Brain microvascular endothelial cell (primary cell): ENCODE measurements around the gene RUNDC3A.

ENCODE experiments used
- DNase-seq: peaks from one replicate; pipeline ENCODE4 v3.0.0-alpha.2; 2020
- H3K27ac ChIP-seq: fragments of 250-450 bp; sonication (Bioruptor Pico); 2 replicates; pipeline ENCODE4 v1.5.1; 2020; ENCODE audit warnings: mild to moderate bottlenecking, moderate library complexity
- H3K27me3 ChIP-seq: fragments of 250-450 bp; sonication (Bioruptor Pico); replicated peaks from 2 replicates; pipeline ENCODE4 v1.5.1; 2020; ENCODE audit warnings: mild to moderate bottlenecking
- H3K36me3 ChIP-seq: fragments of 250-450 bp; sonication (Bioruptor Pico); replicated peaks from 2 replicates; pipeline ENCODE4 v1.5.1; 2020; ENCODE audit warnings: mild to moderate bottlenecking
- H3K4me3 ChIP-seq: 2 replicates; pipeline ENCODE4 v1.5.1; 2011; ENCODE audit warnings: low read depth, mild to moderate bottlenecking, control low read depth, low read length, moderate library complexity
- in situ Hi-C: cut with HindIII; loops from 2 replicates; pipeline ENCODE4 v1.10.0; 2017; ENCODE audit warnings: low sequenced_read_pairs, low pct_ligation_motif_present
- TF ChIP-seq, protein P1 (sequence below): IDR thresholded peaks from 2 replicates; pipeline ENCODE4 v1.5.1; 2011; ENCODE audit warnings: low read depth, mild to moderate bottlenecking, moderate library complexity, low read length, control low read depth, inconsistent platforms; ENCODE audit errors: missing control alignments

RUNDC3A gene

DNA sequence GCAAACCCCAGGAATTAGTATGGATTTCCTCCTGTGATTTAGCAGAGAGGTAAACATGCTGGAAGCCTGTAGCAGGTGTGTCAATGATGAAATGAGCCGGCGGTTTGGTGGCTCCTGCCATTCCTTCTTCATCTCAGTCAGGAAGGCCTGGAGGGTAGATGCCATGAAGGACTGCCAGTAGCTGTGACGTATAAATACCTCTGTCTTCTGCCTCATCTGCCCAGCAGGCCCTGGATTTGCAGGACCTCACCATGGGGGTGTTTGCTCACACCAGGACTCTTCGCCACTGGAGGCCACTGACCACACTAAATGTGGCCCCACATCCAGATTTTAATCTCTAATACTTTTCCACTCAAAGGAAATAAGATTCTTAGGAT, 24.4 kb upstream of the RUNDC3A start:
- Histone ChIP-seq H3K4me3 (no peak overlapping the region), H3K36me3 (no peaks in the 10 kb centered on the region), H3K27me3 (no peaks in the 10 kb centered on the region), H3K27ac (no peak overlapping the region)
- TF ChIP-seq, protein P1, sequence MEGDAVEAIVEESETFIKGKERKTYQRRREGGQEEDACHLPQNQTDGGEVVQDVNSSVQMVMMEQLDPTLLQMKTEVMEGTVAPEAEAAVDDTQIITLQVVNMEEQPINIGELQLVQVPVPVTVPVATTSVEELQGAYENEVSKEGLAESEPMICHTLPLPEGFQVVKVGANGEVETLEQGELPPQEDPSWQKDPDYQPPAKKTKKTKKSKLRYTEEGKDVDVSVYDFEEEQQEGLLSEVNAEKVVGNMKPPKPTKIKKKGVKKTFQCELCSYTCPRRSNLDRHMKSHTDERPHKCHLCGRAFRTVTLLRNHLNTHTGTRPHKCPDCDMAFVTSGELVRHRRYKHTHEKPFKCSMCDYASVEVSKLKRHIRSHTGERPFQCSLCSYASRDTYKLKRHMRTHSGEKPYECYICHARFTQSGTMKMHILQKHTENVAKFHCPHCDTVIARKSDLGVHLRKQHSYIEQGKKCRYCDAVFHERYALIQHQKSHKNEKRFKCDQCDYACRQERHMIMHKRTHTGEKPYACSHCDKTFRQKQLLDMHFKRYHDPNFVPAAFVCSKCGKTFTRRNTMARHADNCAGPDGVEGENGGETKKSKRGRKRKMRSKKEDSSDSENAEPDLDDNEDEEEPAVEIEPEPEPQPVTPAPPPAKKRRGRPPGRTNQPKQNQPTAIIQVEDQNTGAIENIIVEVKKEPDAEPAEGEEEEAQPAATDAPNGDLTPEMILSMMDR = no peak
- DNase-seq = no peak
- in situ Hi-C loops = no loop called here

DNA sequence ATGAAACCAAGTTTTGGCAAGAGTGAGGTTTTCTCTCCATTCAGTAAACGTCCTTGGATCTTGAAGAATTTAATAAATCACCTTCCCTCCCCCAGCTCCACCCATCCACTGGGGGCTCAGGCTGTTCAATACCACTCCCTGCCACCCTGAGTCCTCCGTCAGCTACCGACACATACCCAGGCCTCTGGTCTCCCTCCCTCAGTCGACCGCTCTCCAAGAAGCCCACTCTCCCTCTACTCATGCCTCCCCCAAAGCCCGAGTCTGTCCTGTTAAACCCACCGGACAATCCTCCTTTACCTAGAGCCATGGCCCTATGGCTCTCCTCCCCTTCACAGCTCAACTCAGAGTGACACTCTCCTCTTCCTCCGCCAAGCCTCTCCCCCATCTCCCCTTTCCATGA, 20.8 kb upstream of the RUNDC3A start:
- no peak for DNase-seq
- H3K27me3 ChIP-seq = no peaks in the 10 kb centered on the region
- H3K36me3 ChIP-seq = no peaks in the 10 kb centered on the region
- no peak overlapping the region for H3K27ac ChIP-seq
- in situ Hi-C loops = no loop called here
- H3K4me3 ChIP-seq = no peak overlapping the region
- TF ChIP-seq, protein P1 = no peak

DNA sequence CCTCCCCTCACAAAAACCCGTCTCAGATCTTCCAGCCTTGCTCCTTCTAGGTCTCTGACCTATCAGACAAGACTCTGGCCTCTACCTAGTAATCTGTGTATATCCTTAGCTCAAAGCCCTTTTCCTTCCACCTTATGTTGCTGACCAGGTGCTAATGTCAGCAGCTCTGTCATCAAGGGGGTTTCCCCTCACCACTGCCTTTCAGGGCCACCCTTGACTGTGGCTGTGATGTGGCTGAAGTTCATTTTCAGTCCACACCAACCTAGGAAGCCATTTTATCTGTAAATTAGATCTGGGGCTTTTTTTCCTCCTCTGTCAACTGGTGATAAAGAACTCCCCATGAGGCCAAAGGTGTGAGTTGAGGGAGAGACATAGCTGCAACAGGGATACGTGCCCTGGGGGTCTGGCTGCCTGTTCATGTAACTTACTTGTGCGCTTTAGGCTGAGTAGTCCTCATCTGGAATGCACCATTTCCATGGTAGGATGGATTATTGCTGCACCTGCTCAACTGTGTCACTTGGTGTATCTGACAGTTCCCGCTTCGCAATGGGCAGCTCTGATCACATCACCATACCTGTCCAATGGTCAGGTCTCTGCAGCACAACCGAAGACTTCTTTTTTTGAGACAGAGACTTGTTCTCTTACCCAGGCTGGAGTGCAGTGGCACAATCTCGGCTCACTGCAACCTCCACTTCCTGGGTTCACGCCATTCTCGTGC, 14.7 kb upstream of the RUNDC3A start:
- no peaks in the 10 kb centered on the region for H3K27me3 ChIP-seq
- TF ChIP-seq, protein P1 = no peak
- no peak overlapping the region for H3K4me3 ChIP-seq
- H3K36me3 ChIP-seq = no peaks in the 10 kb centered on the region
- DNase-seq = no peak
- in situ Hi-C loops = no loop called here
- H3K27ac ChIP-seq = no peak overlapping the region

DNA sequence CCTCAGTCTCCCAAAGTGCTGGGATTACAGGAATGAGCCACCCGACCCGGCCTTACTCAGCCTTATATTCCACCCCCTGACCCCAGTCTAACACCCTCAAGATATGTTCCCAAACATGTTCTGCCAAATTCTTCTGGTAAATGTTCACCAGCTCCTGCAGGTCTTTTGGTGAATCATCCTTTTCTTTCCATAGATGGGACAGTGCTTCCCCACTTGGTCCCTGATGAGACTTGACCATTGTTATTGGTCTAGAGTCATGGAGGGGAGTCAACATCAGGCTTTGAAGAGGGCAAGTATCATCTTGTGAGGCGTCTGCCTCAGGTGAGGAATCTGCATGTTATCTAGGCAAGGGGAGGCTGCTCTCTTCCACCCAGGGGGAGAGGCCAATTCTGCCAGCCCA, 10.4 kb upstream of the RUNDC3A start:
- no peaks in the 10 kb centered on the region for H3K36me3 ChIP-seq
- in situ Hi-C loops = no loop called here
- H3K4me3 ChIP-seq = no peak overlapping the region
- TF ChIP-seq, protein P1 = no peak
- no peaks in the 10 kb centered on the region for H3K27me3 ChIP-seq
- H3K27ac ChIP-seq = no peak overlapping the region
- DNase-seq = no peak

DNA sequence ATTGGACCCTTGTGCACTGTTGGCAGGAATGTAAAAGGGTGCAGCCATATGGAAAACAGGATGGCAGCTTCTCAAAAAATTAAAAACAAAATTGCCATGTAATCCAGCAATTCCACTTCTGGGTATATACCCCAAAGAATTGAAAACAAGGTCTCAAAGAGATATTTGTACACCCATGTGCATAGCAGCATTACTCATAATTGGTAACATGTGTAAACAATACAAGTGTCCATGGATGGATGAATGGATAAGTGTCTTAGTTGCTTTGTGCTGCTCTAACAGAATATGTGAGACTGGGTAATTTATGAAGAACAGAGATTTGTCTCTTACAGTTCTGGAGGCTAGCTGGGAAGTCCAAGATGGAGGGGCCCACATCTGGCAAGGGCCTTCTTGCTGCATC, 3.8 kb upstream of the RUNDC3A start:
- no peak for DNase-seq
- in situ Hi-C loops = no loop called here
- peaks cover 7% of the 10 kb centered on the region for H3K27me3 ChIP-seq
- H3K36me3 ChIP-seq = no peaks in the 10 kb centered on the region
- no peak overlapping the region for H3K27ac ChIP-seq
- H3K4me3 ChIP-seq = no peak overlapping the region
- TF ChIP-seq, protein P1 = no peak
